Right lobe of liver (tissue), 6 donors: ENCODE measurements around the gene PPFIA4. TPM values are rescaled to one million over a fixed set of nuclear protein-coding genes. Genes with fewer than 3 reads are reported as not detected.

Experiments used
- ATAC-seq, 4 donors: fragments of 200-7000 bp; cut with Tn5 transposase; one replicate each; pipeline ENCODE4 v1.9.1; 2020; ENCODE audit warnings: mild to moderate bottlenecking in 4 of 4, moderate library complexity in 4 of 4
- DNase-seq, 3 donors: peaks; one replicate each; pipeline ENCODE4 v3.0.0-alpha.2; 2020
- H3K27ac ChIP-seq, 3 donors: fragments of 200-600 bp; one replicate each; pipeline ENCODE4 v1.8.0; 2022
- H3K27me3 ChIP-seq, 2 donors: fragments of 200-600 bp; one replicate each; pipeline ENCODE4 v1.8.0; 2022
- H3K36me3 ChIP-seq, 4 donors: fragments of 200-600 bp; sonication (generic) in 1 of 4; one replicate each; pipeline versions ENCODE4 v1.5.1 to v1.8.0; 2017 to 2022; ENCODE audit warnings: control low read depth in 1 of 4
- H3K4me1 ChIP-seq, 4 donors: fragments of 200-600 bp; sonication (generic) in 1 of 4; one replicate each; pipeline versions ENCODE4 v1.5.1 to v1.8.0; 2017 to 2022; ENCODE audit warnings: control low read depth in 1 of 4
- H3K4me3 ChIP-seq, 3 donors: fragments of 200-600 bp; one replicate each; pipeline ENCODE4 v1.8.0; 2022
- H3K9me3 ChIP-seq, 4 donors: fragments of 200-600 bp; sonication (generic) in 1 of 4; one replicate each; pipeline versions ENCODE4 v1.5.1 to v1.8.0; 2017 to 2022; ENCODE audit warnings: control low read depth in 1 of 4
- POLR2A ChIP-seq: fragments of 450-650 bp; IDR thresholded peaks from one replicate; pipeline ENCODE4 v1.6.1; 2017; ENCODE audit warnings: antibody characterized with exemption, mild to moderate bottlenecking
- WGBS: methylation state at CpG from one replicate; pipeline ENCODE4 v1.1.6; 2018; ENCODE audit warnings: low coverage, low lambda C conversion rate; ENCODE audit not compliant: insufficient coverage; ENCODE audit errors: missing lambda C conversion rate; 5-methylcytosine and 5-hydroxymethylcytosine counted together
- intact Hi-C, 2 donors: fragments of 100-400 bp; cut with DNase I; formaldehyde crosslinking; loops; one replicate each; pipeline versions ENCODE4 v1.11.2 to v1.14.1; 2022
- total RNA-seq, 6 experiments: library from RNA; depleted of rRNA in 2 of 6; stranded (reverse); fragments of >200 nt in 2 of 6; fragmentation: NEBNext Ultra II Directional in 3 of 6; extraction: Animal tissue kit (Norgen Biotek cat#: 25700) in 3 of 6; gene quantifications; one replicate each; pipeline versions ENCODE4 v1.1.0 to v1.2.4, GENCODE V29; 2016 to 2023
- TF ChIP-seq, protein P1 (sequence below), 4 donors: fragments of 200-600 bp in 3 of 4; fragments of 450-650 bp in 1 of 4; IDR thresholded peaks; one replicate each; pipeline versions ENCODE4 v1.5.1 to v1.8.0; 2016 to 2022; ENCODE audit warnings: antibody characterized with exemption in 4 of 4, mild to moderate bottlenecking in 2 of 4
- donor health status: DM: no; HTN: yes; CAD: no.
- donor health status: DM: no; HTN: no; CAD: no.
- donor health status: DM: no; HTN: no; CAD: no.
- donor health status: DM: no; HTN: yes; CAD: no.
- donor health status: DM: no; HTN: yes; CAD: no.

Gene PPFIA4
- total RNA-seq, 6 experiments from 2014 or later = 0.18 to 5.5 (median 0.49) TPM; not detected in 1

DNA sequence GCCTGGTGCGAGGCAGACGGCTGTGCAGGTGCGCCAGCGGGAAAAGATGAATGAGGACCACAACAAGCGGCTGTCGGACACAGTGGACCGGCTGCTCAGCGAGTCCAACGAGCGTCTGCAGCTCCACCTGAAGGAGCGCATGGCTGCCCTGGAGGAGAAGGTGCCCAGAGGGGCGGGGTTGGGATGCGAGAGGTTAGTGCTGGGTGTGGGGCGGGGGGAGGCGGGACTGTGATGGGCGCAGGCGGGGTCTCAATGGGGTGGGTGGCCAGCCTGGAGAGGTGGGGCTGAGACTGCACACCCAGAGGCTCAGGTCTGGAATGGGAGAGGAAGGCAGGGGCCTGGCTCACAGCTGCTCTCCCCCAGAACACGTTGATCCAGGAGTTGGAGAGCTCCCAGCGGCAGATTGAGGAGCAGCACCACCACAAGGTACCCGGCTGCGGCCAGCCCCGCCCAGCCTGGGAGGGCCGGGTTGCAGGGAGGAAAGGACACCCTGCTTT is 22.3 kb downstream of the PPFIA4 start:
- ATAC-seq (no peak), DNase-seq (peak in 1 of 3 donors; percentile 32)
- no peak for TF ChIP-seq POLR2A
- TF ChIP-seq, protein P1, sequence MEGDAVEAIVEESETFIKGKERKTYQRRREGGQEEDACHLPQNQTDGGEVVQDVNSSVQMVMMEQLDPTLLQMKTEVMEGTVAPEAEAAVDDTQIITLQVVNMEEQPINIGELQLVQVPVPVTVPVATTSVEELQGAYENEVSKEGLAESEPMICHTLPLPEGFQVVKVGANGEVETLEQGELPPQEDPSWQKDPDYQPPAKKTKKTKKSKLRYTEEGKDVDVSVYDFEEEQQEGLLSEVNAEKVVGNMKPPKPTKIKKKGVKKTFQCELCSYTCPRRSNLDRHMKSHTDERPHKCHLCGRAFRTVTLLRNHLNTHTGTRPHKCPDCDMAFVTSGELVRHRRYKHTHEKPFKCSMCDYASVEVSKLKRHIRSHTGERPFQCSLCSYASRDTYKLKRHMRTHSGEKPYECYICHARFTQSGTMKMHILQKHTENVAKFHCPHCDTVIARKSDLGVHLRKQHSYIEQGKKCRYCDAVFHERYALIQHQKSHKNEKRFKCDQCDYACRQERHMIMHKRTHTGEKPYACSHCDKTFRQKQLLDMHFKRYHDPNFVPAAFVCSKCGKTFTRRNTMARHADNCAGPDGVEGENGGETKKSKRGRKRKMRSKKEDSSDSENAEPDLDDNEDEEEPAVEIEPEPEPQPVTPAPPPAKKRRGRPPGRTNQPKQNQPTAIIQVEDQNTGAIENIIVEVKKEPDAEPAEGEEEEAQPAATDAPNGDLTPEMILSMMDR (IDR thresholded peaks at IDR 0.05) = no peak
- H3K4me1 ChIP-seq = no peaks in the 10 kb centered on the region
- no peaks in the 10 kb centered on the region for H3K9me3 ChIP-seq
- H3K27ac ChIP-seq = no peak overlapping the region
- no peaks in the 10 kb centered on the region for H3K36me3 ChIP-seq
- H3K27me3 ChIP-seq = no peaks in the 10 kb centered on the region
- 71% methylated on average over 3 of the region's 23 CpGs for WGBS
- no peak overlapping the region for H3K4me3 ChIP-seq
- intact Hi-C loops = no loop called here

DNA sequence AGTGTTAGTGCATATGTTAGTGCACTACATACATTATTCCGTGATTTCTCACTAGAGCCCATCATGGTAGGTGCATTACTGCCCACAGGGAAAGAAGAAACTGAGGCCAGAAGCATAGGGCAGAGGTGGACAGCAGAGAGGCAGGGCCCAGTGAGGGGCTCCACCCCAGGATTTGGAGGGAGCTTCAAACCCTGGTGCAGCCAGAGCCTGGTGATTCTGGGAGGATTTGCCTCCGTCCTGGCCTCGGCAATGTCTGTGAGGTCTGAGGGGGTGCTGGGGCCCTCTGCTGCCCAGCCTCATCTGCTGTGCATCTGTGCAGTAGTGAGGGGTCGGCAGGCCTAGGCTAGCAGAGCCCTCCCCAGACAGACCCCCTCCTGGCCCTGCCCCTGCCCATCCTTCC is 22.8 kb downstream of the PPFIA4 start:
- intact Hi-C loops = no loop called here
- Histone ChIP-seq H3K36me3 (no peaks in the 10 kb centered on the region), H3K27me3 (no peaks in the 10 kb centered on the region), H3K27ac (no peak overlapping the region), H3K4me1 (no peaks in the 10 kb centered on the region), H3K9me3 (no peaks in the 10 kb centered on the region), H3K4me3 (no peak overlapping the region)
- no CpG with 5 or more reads among the region's 4 CpGs for WGBS
- no peak for ATAC-seq
- TF ChIP-seq POLR2A = no peak
- TF ChIP-seq, protein P1 (IDR thresholded peaks at IDR 0.05) = no peak
- DNase-seq = peak in 1 of 3 donors; percentile 19

DNA sequence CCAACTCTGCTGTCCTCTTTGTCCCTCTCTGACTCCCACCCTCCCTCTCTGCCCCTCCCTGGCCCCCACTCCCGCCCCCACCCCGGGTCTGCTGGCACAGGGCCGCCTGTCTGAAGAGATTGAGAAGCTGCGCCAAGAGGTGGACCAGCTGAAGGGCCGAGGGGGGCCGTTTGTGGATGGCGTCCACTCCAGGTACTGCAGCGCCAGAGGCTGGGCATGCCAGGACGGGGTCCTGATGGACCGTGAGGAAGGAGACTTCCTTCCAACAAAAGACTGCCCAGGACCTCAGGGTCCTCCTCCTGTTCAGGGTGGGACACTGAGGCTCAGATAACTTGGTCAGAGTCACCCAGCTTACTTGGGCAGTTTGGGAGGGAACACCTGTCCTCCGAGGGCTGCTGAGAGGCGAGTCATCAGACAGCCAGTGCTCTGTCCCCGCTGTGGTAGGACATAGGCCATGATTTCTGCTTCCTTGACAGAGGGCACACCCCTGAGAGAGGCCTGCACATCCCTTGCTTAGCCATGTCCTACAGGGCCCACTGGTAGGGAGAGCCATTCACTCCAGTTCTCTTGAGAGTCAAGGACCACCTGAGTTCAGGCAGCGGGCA is 23.4 kb downstream of the PPFIA4 start:
- intact Hi-C loops = no loop called here
- ATAC-seq = no peak
- WGBS = 48% methylated on average over 5 of the region's 14 CpGs

DNA sequence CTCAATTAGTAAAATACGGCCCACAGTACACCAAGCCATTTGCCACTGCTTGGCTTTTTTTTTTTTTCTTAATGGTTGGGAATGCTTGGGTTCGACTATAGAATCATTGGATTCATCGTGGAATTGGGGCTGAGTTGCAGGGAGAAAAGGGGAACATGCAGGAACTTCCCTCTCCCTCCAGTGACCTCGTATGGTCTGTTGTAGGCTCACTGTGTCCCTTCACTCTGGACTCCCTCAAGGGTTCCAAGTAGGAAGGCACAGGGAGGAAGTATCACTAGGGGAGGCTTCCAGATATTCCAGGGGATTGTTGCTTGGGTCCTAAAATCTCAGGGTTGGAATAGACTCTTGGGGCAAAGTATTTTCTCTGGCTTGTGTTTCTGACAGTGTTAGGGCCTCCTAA is 24.5 kb downstream of the PPFIA4 start:
- TF ChIP-seq, protein P1 (IDR thresholded peaks at IDR 0.05) = no peak
- TF ChIP-seq POLR2A = no peak
- peak in 1 of 4 donors; percentile 22 for ATAC-seq

More for the DNA sequence above, 23.4 kb downstream of the PPFIA4 start:
- Histone ChIP-seq H3K9me3 (no peaks in the 10 kb centered on the region), H3K4me3 (no peak overlapping the region), H3K36me3 (no peaks in the 10 kb centered on the region), H3K27ac (no peak overlapping the region), H3K27me3 (no peaks in the 10 kb centered on the region), H3K4me1 (no peaks in the 10 kb centered on the region)
- DNase-seq = peak in 1 of 3 donors; percentile 45
- no peak for TF ChIP-seq POLR2A
- TF ChIP-seq, protein P1 (IDR thresholded peaks at IDR 0.05) = no peak

More for the DNA sequence above, 24.5 kb downstream of the PPFIA4 start:
- Histone ChIP-seq H3K27ac (no peak overlapping the region), H3K36me3 (no peaks in the 10 kb centered on the region), H3K9me3 (no peaks in the 10 kb centered on the region), H3K27me3 (no peaks in the 10 kb centered on the region), H3K4me1 (no peaks in the 10 kb centered on the region), H3K4me3 (no peak overlapping the region)
- WGBS = 41% methylated on average over 4 of the region's 4 CpGs
- intact Hi-C loops = no loop called here
- no peak for DNase-seq
